NOMO-1 (cell line): ENCODE results near the gene TTLL5.

ENCODE experiments used
- DNase-seq, 2 experiments: peaks; one replicate each; lab custom pipeline; 2025; ENCODE audit not compliant: unreplicated experiment in 2 of 2; lab: John Stamatoyannopoulos, UW

The TTLL5 gene

GRCh38 chr14:75939200-75939599, 278.2 kb downstream of the TTLL5 start:
- DNase-seq, result no peak

DNA sequence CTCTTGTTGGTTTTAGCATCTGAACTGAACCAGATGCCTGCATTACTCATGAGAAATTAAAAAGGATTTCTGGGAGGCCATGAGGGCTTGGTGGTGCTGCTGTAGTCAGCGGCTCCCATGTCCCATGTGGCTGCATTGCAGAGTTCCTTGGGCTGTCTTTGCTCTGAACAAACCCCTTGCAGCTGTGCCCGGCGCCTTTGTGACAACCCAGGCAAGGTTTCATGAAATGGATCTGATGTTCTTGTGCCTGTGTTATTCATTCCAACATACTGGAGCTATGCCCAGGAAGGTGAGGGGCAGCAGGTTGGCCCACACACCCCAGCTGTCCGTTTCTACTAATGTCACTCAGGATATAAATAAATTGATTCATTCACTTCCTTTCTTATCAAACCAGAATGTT, 280.0 kb downstream of the TTLL5 start:
- no peak for DNase-seq

DNA sequence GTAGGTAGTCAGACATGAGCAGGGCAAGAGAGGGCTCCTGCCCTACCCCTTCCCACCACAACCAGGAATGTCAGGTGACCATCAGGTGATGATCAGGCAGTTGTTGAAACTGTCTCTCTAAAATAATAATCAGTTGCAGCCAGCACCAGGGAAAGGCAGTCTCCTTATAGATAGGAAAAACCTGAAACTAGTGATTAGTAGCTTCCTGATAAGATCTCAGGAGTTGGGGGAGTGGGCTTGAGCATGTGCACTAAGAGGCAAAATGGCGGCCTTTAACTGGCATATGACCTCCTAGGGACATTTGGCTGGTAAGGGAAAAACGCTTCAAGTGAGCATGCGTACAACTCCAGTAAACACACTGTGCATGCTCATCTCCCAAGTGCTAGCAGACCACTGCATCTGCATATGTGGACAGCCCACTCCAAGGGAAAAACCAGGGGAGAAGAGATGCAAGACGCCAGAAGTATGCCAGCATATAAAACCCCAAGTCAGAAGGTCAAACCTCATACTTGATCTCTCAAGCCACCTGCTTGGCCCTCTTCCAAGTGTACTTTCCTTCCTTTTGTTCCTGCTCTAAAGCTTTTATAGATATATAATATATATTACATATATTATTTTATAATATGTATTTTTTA, 283.7 kb downstream of the TTLL5 start:
- no peak for DNase-seq

- DNase-seq, result no peak
Measured at GRCh38 chr14:75946785-75947184, 285.7 kb downstream of the TTLL5 start.

DNA sequence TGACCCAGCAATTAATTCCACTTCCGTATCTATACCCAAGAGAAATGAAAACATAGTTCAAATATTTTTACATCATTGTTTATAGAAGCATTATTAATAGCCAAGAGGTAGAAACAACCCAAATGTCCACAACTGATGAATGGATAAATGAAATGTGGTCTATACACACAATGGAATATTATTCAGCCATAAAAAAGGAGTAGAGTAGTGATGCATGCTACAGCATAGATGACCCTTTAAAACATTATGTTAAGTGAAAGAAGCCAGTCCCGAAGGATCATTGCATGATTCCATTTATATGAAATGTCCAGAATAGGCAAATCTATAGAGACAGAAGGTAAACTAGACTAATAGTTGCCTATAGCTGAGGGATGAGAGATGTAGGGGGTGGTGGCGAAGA, 291.4 kb downstream of the TTLL5 start:
- no peak for DNase-seq

DNA sequence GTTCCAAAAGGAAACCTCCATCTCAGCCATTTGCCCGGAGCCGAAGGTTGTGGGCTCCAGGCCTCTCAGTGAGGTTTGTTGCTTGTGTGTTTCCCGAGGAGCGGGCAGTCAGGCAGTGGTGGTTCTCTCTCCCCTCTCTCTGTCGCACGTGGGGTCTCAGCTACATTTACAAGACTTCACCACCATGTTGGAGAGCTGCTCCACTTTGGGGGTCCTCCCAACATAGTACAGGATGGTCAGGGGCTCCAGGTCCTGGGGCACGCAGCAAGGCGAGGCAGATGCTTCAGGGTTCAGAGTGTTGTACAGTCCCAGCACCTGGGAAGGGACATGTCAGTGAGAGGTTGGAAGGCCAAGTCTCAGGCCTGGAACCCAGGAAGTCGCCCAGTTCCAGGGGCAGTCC, 298.0 kb downstream of the TTLL5 start:
- DNase-seq, result no peak

DNA sequence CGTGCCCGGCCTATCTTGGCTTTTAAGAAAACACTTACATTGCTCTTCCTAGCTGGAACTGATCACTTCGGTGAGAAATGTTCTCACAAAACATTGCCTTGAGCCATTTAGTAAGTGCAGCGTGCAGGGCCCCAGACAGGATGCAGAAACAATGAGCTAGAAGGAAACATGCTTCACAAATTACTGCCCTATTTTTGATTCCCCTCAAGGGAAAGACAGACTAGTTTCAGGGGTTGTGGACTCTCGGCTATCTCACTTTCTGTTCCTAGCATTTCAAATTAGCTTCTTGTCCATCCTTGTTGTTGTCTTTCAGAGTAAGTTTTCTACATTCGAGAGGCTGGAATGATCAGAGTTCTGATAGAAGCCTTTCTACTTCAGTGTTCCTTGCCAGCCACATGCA, 299.2 kb downstream of the TTLL5 start:
- no peak for DNase-seq

DNA sequence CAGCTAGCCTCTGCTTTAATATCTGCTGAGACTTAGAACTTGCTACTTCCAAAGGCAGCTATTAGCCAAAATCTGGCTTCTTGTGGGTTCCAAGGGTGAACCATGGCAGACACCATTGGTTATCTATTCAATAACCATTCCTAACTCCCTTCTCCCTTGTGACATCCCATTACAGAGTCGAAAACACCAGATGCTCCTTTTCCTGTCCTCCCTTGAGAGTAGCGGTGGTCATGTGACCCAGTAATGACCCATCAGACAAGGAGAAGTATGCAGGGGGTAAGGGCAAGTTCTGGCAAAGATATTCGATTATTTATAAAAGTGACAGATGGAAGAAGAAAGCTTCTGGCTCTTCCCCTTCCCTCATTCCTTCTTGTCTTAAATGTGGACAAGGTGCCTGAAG, 300.6 kb downstream of the TTLL5 start:
- no peak for DNase-seq

GRCh38 chr14:75967866-75968265, 306.8 kb downstream of the TTLL5 start:
- DNase-seq, result no peak

GRCh38 chr14:75968456-75968855, 307.4 kb downstream of the TTLL5 start:
- no peak for DNase-seq

- no peak for DNase-seq
Measured at GRCh38 chr14:75969126-75969525, 308.1 kb downstream of the TTLL5 start.

DNA sequence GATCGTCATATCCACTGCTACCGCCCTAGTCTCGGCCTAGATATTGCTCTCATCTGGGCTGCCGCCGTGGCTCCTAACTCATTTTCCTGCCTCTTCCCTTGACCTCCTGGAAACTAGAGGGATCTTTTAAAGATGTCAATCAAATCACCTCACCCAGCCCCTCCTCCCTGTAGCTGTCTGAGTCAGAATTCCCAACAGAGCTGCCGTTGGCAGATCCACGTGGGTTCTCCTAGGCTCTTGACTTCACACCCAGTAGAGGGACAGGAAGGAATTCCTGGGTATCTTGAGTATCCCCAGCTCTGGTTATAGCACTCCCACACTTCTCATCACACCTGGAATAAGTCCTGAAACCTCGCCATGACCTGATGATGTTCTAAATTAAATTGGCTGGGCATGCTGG, 308.8 kb downstream of the TTLL5 start:
- DNase-seq, result no peak

- DNase-seq, result no peak
Measured at GRCh38 chr14:75970989-75971388, 309.9 kb downstream of the TTLL5 start.

DNA sequence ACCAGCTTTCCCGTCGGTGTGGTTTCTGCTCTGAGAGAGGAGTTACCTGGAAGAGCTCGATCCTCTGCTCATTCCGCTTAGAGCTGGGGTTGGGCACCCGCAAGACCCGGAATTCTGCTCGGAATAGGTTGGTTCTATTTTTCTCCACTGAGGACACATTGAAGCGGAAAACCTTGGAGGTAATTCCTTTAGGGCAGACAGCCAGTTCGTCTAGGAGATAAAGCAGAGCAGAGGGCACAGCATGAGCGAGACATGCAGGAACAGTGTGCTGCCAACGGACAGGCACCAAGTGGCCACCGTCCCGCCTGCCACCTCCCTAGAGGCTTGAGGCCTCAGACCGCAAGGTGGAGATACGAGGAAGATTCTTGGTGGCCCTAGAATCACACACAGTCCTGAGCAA, 310.5 kb downstream of the TTLL5 start:
- DNase-seq, result no peak

- DNase-seq, result no peak
Measured at GRCh38 chr14:75972801-75973421, 311.9 kb downstream of the TTLL5 start.

GRCh38 chr14:75976826-75977581, 316.0 kb downstream of the TTLL5 start:
- DNase-seq, result no peak

DNA sequence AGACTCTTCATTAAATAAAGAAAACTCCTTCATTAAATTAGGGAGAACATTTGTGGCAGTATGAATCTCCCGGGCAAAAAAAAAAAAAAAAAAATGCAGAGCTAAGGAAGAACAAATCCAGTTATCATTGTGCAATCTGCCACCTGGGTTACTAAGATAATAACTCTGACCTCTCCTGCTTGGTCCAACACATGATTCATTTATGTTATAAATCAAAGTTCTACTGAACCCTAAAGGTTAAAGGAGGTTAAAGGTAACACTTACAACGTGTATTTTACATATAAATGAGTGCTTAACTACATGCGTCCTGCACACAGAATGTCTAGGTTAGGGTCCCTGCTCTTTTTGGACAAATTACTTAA, 316.5 kb downstream of the TTLL5 start:
- no peak for DNase-seq

DNA sequence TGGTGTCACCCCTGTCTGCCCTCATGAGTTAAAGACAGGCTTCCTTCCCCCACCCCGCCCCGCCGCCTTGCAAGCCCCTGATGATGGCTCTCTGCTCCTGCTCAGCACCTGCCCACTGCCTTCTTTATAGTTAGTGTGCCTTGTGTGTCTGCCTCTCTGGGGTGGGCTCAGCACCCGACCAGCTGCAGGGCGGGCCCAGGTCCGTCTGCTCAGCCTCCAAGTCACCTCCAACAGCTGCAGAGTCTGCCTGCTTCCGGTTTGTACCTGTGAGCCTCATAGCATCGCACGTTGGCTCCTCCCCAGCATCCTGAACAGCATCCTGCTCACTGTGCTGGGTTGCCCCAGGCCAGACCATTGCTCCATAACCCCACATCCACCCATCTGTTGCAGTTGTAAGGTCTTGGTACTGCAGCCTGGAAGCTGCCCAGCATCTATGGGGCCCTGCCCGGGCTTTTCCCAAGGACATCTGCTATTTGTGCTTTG, 317.2 kb downstream of the TTLL5 start:
- DNase-seq, result no peak

- DNase-seq, result no peak
Measured at GRCh38 chr14:75979071-75979571, 318.1 kb downstream of the TTLL5 start.

DNA sequence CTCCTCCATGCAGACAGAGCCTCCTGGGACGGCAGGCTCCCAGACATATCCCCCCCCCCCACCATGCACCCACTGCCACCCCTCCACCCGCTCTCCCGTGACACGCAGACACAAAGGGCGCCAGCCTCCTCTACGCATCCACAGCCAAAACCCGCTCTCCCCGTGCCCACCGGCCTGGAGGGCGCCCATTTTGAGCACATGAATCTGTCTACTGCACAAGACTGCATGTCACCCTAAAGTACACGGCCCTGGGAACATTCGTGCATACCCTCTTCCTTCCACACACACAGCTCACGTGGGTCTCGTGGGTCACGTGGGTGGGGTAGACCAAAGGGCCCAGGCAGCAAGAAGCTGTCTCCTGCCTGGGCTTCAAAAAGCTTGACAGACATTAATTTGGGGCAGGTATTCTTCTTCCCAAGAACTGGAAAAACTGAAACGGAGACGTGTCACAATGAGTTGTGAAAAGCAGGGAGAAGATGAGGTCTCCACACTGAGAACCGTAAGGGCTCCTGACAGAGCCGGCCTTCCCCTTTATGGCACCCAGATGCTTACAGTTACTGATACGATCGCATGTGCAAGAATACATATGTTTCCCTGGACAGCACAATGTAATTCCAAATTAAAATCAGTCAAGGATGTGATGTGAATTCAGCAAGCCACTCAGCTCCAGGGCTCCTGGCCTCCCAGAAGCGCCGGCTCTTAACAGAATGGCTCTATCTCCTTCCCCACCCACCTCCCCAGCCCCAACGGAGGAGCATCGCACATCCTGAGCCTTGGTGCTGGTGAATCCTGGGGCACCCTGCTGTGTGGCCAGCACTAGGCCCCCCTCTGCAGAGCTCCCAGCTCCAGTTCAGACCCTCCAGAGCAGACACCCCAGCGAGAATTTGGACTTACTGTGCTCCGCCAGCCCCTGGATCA, 318.9 kb downstream of the TTLL5 start:
- no peak for DNase-seq

DNA sequence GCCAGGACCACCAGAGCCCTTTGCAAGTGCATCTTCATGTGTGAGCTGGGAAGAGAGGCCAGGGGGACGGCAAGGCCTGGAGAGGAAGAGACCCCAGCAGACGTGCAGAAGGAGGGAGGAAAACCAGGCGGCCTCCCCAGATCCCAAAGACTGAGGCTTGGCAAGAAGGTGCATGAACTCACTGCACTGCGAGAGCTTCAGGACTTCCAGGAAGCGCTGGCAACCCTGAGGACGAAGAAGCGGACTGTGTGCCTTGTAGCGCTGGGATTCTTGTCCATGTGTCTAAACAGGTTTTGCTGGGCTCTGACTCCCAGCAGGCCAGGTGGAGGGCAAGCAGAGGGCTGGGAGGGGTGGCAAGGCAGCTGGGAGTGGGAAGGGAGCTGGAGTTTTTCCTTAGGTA, 319.8 kb downstream of the TTLL5 start:
- no peak for DNase-seq
